Endothelial cell of umbilical vein (primary cell): ENCODE results near the gene AZGP1. TPM values are rescaled to one million over a fixed set of nuclear protein-coding genes. Genes with fewer than 3 reads are reported as not detected.

Experiments used
- BruUV-seq: library from RNA; stranded (reverse); fragments of 400-500 nt; replicated peaks from 2 replicates; lab custom pipeline; 2021; lab: Mats Ljungman, UMichigan
- CTCF ChIA-PET: fragments of 300-600, 350-600 bp; sonication (Branson Sonifier 250); formaldehyde crosslinking; loops from one replicate; lab custom pipeline; 2021; ENCODE audit warnings: antibody characterized with exemption, inconsistent platforms; lab: Charles Lee
- POLR2A ChIA-PET: fragments of 300-600, 350-600 bp; sonication (Branson Sonifier 250); formaldehyde crosslinking; loops from one replicate; lab custom pipeline; 2021; ENCODE audit warnings: antibody characterized with exemption, inconsistent platforms; lab: Charles Lee
- DNase-seq: peaks from one replicate; pipeline ENCODE4 v3.0.0-alpha.2; 2011; ENCODE audit warnings: low read depth, low spot score
- FAIRE-seq: peaks from 2 replicates; lab custom pipeline; 2011; peaks lifted over from hg19 to GRCh38; lab: Jason Lieb, UNC
- H2AFZ ChIP-seq: 2 replicates; pipeline ENCODE4 v1.6.0; 2012; ENCODE audit warnings: low read depth, low read length, control low read depth, inconsistent platforms
- H3K27ac ChIP-seq: 2 replicates; pipeline ENCODE4 v1.5.1; 2011; ENCODE audit warnings: low read depth, mild to moderate bottlenecking, control low read depth, low read length, moderate library complexity; ENCODE audit not compliant: insufficient read depth
- H3K27me3 ChIP-seq, 2 experiments: 2 replicates each; pipeline versions ENCODE4 v1.6.0 to v1.6.1; 2011; ENCODE audit warnings: low read length in 2 of 2, mixed read lengths in 1 of 2; ENCODE audit not compliant: control insufficient read depth in 2 of 2, insufficient read depth in 2 of 2
- H3K36me3 ChIP-seq, 2 experiments: 2 replicates in 1 of 2; 3 replicates in 1 of 2; pipeline ENCODE4 v1.5.1; 2011; ENCODE audit warnings: low read length in 2 of 2, mild to moderate bottlenecking in 1 of 2, moderate library complexity in 1 of 2; ENCODE audit not compliant: control insufficient read depth in 2 of 2, insufficient read depth in 2 of 2; ENCODE audit errors: extremely low read depth in 1 of 2
- H3K4me1 ChIP-seq: 3 replicates; pipeline ENCODE4 v1.5.1; 2011; ENCODE audit warnings: mild to moderate bottlenecking, low read length; ENCODE audit not compliant: control insufficient read depth, insufficient read depth; ENCODE audit errors: extremely low read depth
- H3K4me2 ChIP-seq: 2 replicates; pipeline ENCODE4 v1.6.1; 2011; ENCODE audit warnings: low read length, control low read depth, mixed read lengths; ENCODE audit not compliant: insufficient read depth
- H3K4me3 ChIP-seq, 3 experiments: fragments of 200-600 bp in 1 of 3; sonication (generic), shearing (Covaris generic) in 1 of 3; replicated peaks in 1 of 3; 2 replicates each; pipeline ENCODE4 v1.5.1; 2011 to 2016; ENCODE audit warnings: control low read depth in 3 of 3, low read length in 3 of 3, mild to moderate bottlenecking in 2 of 3, inconsistent platforms in 1 of 3, low read depth in 1 of 3, moderate library complexity in 1 of 3; ENCODE audit not compliant: insufficient read depth in 1 of 3
- H3K79me2 ChIP-seq: 2 replicates; pipeline ENCODE4 v1.6.0; 2012; ENCODE audit warnings: low read length, inconsistent platforms; ENCODE audit not compliant: control insufficient read depth, insufficient read depth
- H3K9ac ChIP-seq: replicated peaks from 2 replicates; pipeline ENCODE3; 2011; ENCODE audit warnings: low read length, control low read depth; ENCODE audit not compliant: insufficient read depth; ENCODE audit errors: extremely low read depth
- H3K9me1 ChIP-seq: replicated peaks from 3 replicates; pipeline ENCODE4 v1.6.0; 2011; ENCODE audit warnings: mild to moderate bottlenecking, low read length; ENCODE audit not compliant: control insufficient read depth, insufficient read depth; ENCODE audit errors: extremely low read depth
- H3K9me3 ChIP-seq: replicated peaks from 2 replicates; pipeline ENCODE4 v1.5.1; 2012; ENCODE audit warnings: low read length, inconsistent platforms; ENCODE audit not compliant: control insufficient read depth, insufficient read depth
- H4K20me1 ChIP-seq: replicated peaks from 2 replicates; pipeline ENCODE3; 2011; ENCODE audit warnings: mild to moderate bottlenecking, low read length; ENCODE audit not compliant: control insufficient read depth, insufficient read depth; ENCODE audit errors: extremely low read depth
- CTCF ChIP-seq, 2 donors: IDR thresholded peaks; 1 replicate in 1 of 2; 2 replicates in 1 of 2; pipeline ENCODE4 v1.5.1; 2011; ENCODE audit warnings: low read length in 2 of 2, mild to moderate bottlenecking in 2 of 2, moderate library complexity in 2 of 2, control low read depth in 1 of 2, inconsistent platforms in 1 of 2, low read depth in 1 of 2; ENCODE audit not compliant: insufficient read depth in 1 of 2; ENCODE audit errors: extremely low read depth in 1 of 2
- EZH2 ChIP-seq: IDR thresholded peaks from 2 replicates; pipeline ENCODE4 v1.6.1; 2012; ENCODE audit warnings: borderline replicate concordance, low read depth, mild to moderate bottlenecking, moderate library complexity, low read length, inconsistent platforms; ENCODE audit not compliant: severe bottlenecking
- FOS ChIP-seq: IDR thresholded peaks from 2 replicates; pipeline ENCODE4 v1.6.1; 2011; ENCODE audit warnings: mild to moderate bottlenecking, low read length, moderate library complexity, borderline replicate concordance; ENCODE audit not compliant: insufficient read depth
- GATA2 ChIP-seq: IDR thresholded peaks from 2 replicates; pipeline ENCODE4 v1.7.0; 2011; ENCODE audit warnings: low read depth, mild to moderate bottlenecking, moderate library complexity, mixed read lengths, low read length; ENCODE audit not compliant: insufficient read length, insufficient read depth
- JUN ChIP-seq: IDR thresholded peaks from 2 replicates; pipeline ENCODE4 v1.6.1; 2011; ENCODE audit warnings: borderline replicate concordance, low read depth; ENCODE audit not compliant: insufficient read length, insufficient read depth
- MAX ChIP-seq: IDR thresholded peaks from 2 replicates; pipeline ENCODE4 v1.6.1; 2011; ENCODE audit not compliant: insufficient read depth, insufficient read length
- MYC ChIP-seq: IDR thresholded peaks from one replicate; pipeline ENCODE4 v1.6.1; 2011; ENCODE audit warnings: mild to moderate bottlenecking, low read depth, low read length
- POLR2A ChIP-seq: IDR thresholded peaks from 2 replicates; pipeline ENCODE4 v1.6.1; 2012; ENCODE audit warnings: low read depth, mild to moderate bottlenecking, control low read depth, low read length
- POLR2AphosphoS5 ChIP-seq: IDR thresholded peaks from 2 replicates; pipeline ENCODE4 v1.6.1; 2012; ENCODE audit warnings: low read depth, mild to moderate bottlenecking, control low read depth, low read length, moderate library complexity; ENCODE audit not compliant: insufficient read depth
- dilution Hi-C: fragments of 300-500 bp; cut with MboI; formaldehyde crosslinking; loops from one replicate; pipeline ENCODE4 v1.15.0; 2019; ENCODE audit warnings: low sequenced_read_pairs; ENCODE audit not compliant: extremely low pct_ligation_motif_present
- intact Hi-C: fragments of 100-400 bp; cut with micrococcal nuclease; formaldehyde crosslinking; loops from one replicate; pipeline ENCODE4 v1.10.0; 2022
- polyA plus RNA-seq, 4 experiments: library from polyadenylated mRNA; depleted of rRNA in 3 of 4; stranded (reverse) in 3 of 4; unstranded in 1 of 4; fragments of >200 nt; gene quantifications; 2 replicates each; pipeline versions ENCODE4 v1.2.1 to v1.2.3, GENCODE V29; 2011 to 2012; ENCODE audit warnings: missing spikeins in 1 of 4
- total RNA-seq: library from RNA; stranded (reverse); gene quantifications from 2 replicates; pipeline ENCODE4 v1.2.3, GENCODE V29; 2021

AZGP1 gene
- total and polyA plus RNA-seq, 2 donors (not counting 3 experiments of a cell fraction or from before 2014, with no cell fraction given): not detected

GRCh38 chr7:100011516-100011915 lies 35.7 kb upstream of the AZGP1 start:
- DNase-seq (no peak), FAIRE-seq (no peak)
- no peak overlapping the region for H2AFZ ChIP-seq
- no peaks in the 10 kb centered on the region for H3K36me3 ChIP-seq
- H4K20me1 ChIP-seq: no peaks in the 10 kb centered on the region
- H3K4me3 ChIP-seq: no peak overlapping the region
- dilution Hi-C loops (no loop called here), intact Hi-C loops (no loop called here)
- no peaks in the 10 kb centered on the region for H3K9me1 ChIP-seq
- POLR2A ChIA-PET: no interaction called here
- H3K9ac ChIP-seq: no peak overlapping the region
- peaks cover 9% of the 10 kb centered on the region for H3K79me2 ChIP-seq
- no TSS peak for BruUV-seq
- H3K9me3 ChIP-seq: no peaks in the 10 kb centered on the region
- no peak overlapping the region for H3K4me2 ChIP-seq
- CTCF ChIA-PET: interaction anchor here (1.4 kb wide), 1 partner anchor 13 kb away, joined by 3 read pairs; no protein-coding TSS in a partner anchor
- no peak for TF ChIP-seq JUN
- no peak for TF ChIP-seq EZH2
- no peak for TF ChIP-seq MAX
- no peaks in the 10 kb centered on the region for H3K27me3 ChIP-seq
- peaks cover 5% of the 10 kb centered on the region for H3K4me1 ChIP-seq
- no peak overlapping the region for H3K27ac ChIP-seq

- Histone ChIP-seq H3K36me3 (no peaks in the 10 kb centered on the region), H2AFZ (no peak overlapping the region), H3K4me3 (no peak overlapping the region), H3K27me3 (no peaks in the 10 kb centered on the region), H4K20me1 (no peaks in the 10 kb centered on the region), H3K79me2 (peaks cover 3% of the 10 kb centered on the region), H3K9ac (no peak overlapping the region), H3K27ac (no peak overlapping the region), H3K4me2 (no peak overlapping the region), H3K9me3 (no peaks in the 10 kb centered on the region), H3K9me1 (no peaks in the 10 kb centered on the region), H3K4me1 (peaks cover 4% of the 10 kb centered on the region)
- no peak for DNase-seq
- ChIA-PET CTCF (interaction anchor here (1.1 kb wide), 1 partner anchor 17 kb away, joined by 5 read pairs; no protein-coding TSS in a partner anchor), POLR2A (interaction anchor here (0.7 kb wide), 1 partner anchor 14 kb away, joined by 4 read pairs; no protein-coding TSS in a partner anchor)
- intact Hi-C loops (no loop called here), dilution Hi-C loops (no loop called here)
- TF ChIP-seq EZH2: no peak
- TF ChIP-seq POLR2A: no peak
- no peak for TF ChIP-seq POLR2AphosphoS5
- no peak for TF ChIP-seq MYC
- TF ChIP-seq GATA2: no peak
- TF ChIP-seq CTCF (IDR thresholded peaks at IDR 0.05; ENCODE audit: extremely low read depth in 1 of 2, insufficient read depth in 1 of 2, low read depth in 1 of 2, low read length in 2 of 2): no peak
- no peak for TF ChIP-seq MAX
- no peak for TF ChIP-seq JUN
- TF ChIP-seq FOS: no peak
- BruUV-seq: no TSS peak
- no peak for FAIRE-seq
Observed at GRCh38 chr7:100010901-100011300, 35.1 kb upstream of the AZGP1 start.
